Transverse colon (tissue), 4 donors: Measurements from ENCODE around the gene UGT1A10. TPM values are rescaled to one million over a fixed set of nuclear protein-coding genes. Genes with fewer than 3 reads are reported as not detected.
"Not testable (repeated sequence)": the region's sequence is repeated elsewhere in the genome, so short reads cannot be mapped to it uniquely, and the experiment has no call there.

Experiments used
- DNase-seq: peaks from one replicate; pipeline ENCODE4 v3.0.0-alpha.2; 2019
- H3K27ac ChIP-seq, 4 donors: fragments of 200-600 bp; sonication (generic); 2 replicates each; pipeline ENCODE4 v1.5.1; 2016 to 2018; ENCODE audit warnings: inconsistent platforms in 4 of 4
- H3K27me3 ChIP-seq: fragments of 200-600 bp; sonication (generic); 2 replicates; pipeline ENCODE4 v1.5.1; 2017; ENCODE audit warnings: inconsistent platforms
- H3K36me3 ChIP-seq, 4 donors: fragments of 200-600 bp; sonication (generic); 2 replicates each; pipeline ENCODE4 v1.5.1; 2017 to 2019; ENCODE audit warnings: inconsistent platforms in 4 of 4
- H3K4me1 ChIP-seq, 4 donors: fragments of 200-600 bp; sonication (generic); 2 replicates each; pipeline ENCODE4 v1.5.1; 2017 to 2020; ENCODE audit warnings: inconsistent platforms in 4 of 4
- H3K4me3 ChIP-seq, 4 donors: fragments of 200-600 bp; sonication (generic); 1 replicate in 1 of 4; 2 replicates in 3 of 4; pipeline versions ENCODE4 v1.5.1 to v1.6.1; 2017 to 2019; ENCODE audit warnings: inconsistent platforms in 4 of 4
- H3K9me3 ChIP-seq, 2 donors: fragments of 200-600 bp; sonication (generic); 2 replicates each; pipeline ENCODE4 v1.5.1; 2017 to 2019; ENCODE audit warnings: inconsistent platforms in 2 of 2
- CTCF ChIP-seq, 5 experiments: fragments of 200-600 bp in 3 of 5; fragments of 450-650 bp in 2 of 5; sonication (generic) in 3 of 5; IDR thresholded peaks; 1 replicate in 2 of 5; 2 replicates in 3 of 5; pipeline ENCODE4 v1.5.1; 2016 to 2017; ENCODE audit warnings: antibody characterized with exemption in 5 of 5, inconsistent platforms in 3 of 5, mild to moderate bottlenecking in 2 of 5, moderate library complexity in 1 of 5
- EP300 ChIP-seq: sonication (generic); formaldehyde crosslinking; IDR thresholded peaks from one replicate; pipeline ENCODE4 v1.6.1; 2017; ENCODE audit warnings: antibody characterized with exemption, low read depth
- POLR2A ChIP-seq: fragments of 450-650 bp; IDR thresholded peaks from one replicate; pipeline ENCODE4 v1.6.1; 2016; ENCODE audit warnings: antibody characterized with exemption, mild to moderate bottlenecking, moderate library complexity
- POLR2AphosphoS5 ChIP-seq, 3 donors: sonication (generic); formaldehyde crosslinking; IDR thresholded peaks; one replicate each; pipeline ENCODE4 v1.6.1; 2016; ENCODE audit warnings: antibody characterized with exemption in 3 of 3
- WGBS, 2 donors: methylation state at CpG; one replicate each; pipeline ENCODE4 v1.1.5; 2018; ENCODE audit warnings: low coverage in 1 of 2; 5-methylcytosine and 5-hydroxymethylcytosine counted together
- in situ Hi-C, 4 donors: fragments of 200-750 bp; cut with MboI; loops; one replicate each; pipeline versions ENCODE4 v1.15.0 to v1.15.1; 2017; ENCODE audit warnings: low sequenced_read_pairs in 3 of 4, low pct_ligation_motif_present in 1 of 4, low pct_unique_long_range_greater_than_20kb in 1 of 4
- intact Hi-C: fragments of 100-400 bp; cut with DNase I; formaldehyde crosslinking; loops from one replicate; pipeline ENCODE4 v1.15.1; 2023; ENCODE audit warnings: low total_unique reads
- total RNA-seq, 4 donors: library from RNA; depleted of rRNA; stranded (reverse); fragments of >200 nt; gene quantifications; one replicate each; pipeline ENCODE4 v1.1.0, GENCODE V29; 2016

UGT1A10 gene
- total RNA-seq, 4 donors from 2014 or later = 54.2 to 87.5 (median 54.9) TPM

GRCh38 chr2:233650981-233651380, 14.7 kb downstream of the UGT1A10 start:
- TF ChIP-seq CTCF (IDR thresholded peaks at IDR 0.05) (no peak), POLR2AphosphoS5 (IDR thresholded peaks at IDR 0.05) (peak in 1 of 3 donors; percentile 38), POLR2A (peak; percentile 14), EP300 (no peak)
- Histone ChIP-seq H3K4me1 (peaks cover 0 to 10% (median 4%) of the 10 kb centered on the region in 4 donors), H3K4me3 (no peak overlapping the region), H3K27ac (peak overlapping the region in 3 of 4 donors; percentile 46 to 65 (median 47)), H3K36me3 (no peaks in the 10 kb centered on the region), H3K27me3 (no peaks in the 10 kb centered on the region), H3K9me3 (peaks cover 3 to 9% of the 10 kb centered on the region in 2 donors)
- in situ Hi-C loops (no loop called here), intact Hi-C loops (no loop called here)
- 51% methylated on average over 4 of the region's 4 CpGs; no CpG with 5 or more reads in 1 of the 2 donors for WGBS, 2 donors
- peak; percentile 54 for DNase-seq

- H3K36me3 ChIP-seq = no peaks in the 10 kb centered on the region
- no peaks in the 10 kb centered on the region for H3K27me3 ChIP-seq
- peak overlapping the region in 3 of 4 donors; percentile 46 to 65 (median 47) for H3K27ac ChIP-seq
- intact Hi-C loops = no loop called here
- DNase-seq = no peak
- TF ChIP-seq CTCF (IDR thresholded peaks at IDR 0.05) (no peak), EP300 (no peak), POLR2AphosphoS5 (IDR thresholded peaks at IDR 0.05) (no peak)
- H3K4me1 ChIP-seq = peaks cover 0 to 10% (median 4%) of the 10 kb centered on the region in 4 donors
- in situ Hi-C loops = no loop called here
- WGBS, 2 donors = 100% methylated on average over 2 of the region's 2 CpGs
- no peak overlapping the region for H3K4me3 ChIP-seq
- peaks cover 0 to 4% of the 10 kb centered on the region in 2 donors for H3K9me3 ChIP-seq
Observed at GRCh38 chr2:233651430-233651829, 15.2 kb downstream of the UGT1A10 start.

- Histone ChIP-seq H3K36me3 (no peaks in the 10 kb centered on the region), H3K9me3 (no peaks in the 10 kb centered on the region), H3K4me1 (peaks cover 0 to 10% (median 4%) of the 10 kb centered on the region in 4 donors), H3K4me3 (no peak overlapping the region), H3K27ac (no peak overlapping the region), H3K27me3 (no peaks in the 10 kb centered on the region)
- TF ChIP-seq EP300 = no peak
- no peak for TF ChIP-seq CTCF (IDR thresholded peaks at IDR 0.05)
- no peak for TF ChIP-seq POLR2A
- no peak for TF ChIP-seq POLR2AphosphoS5 (IDR thresholded peaks at IDR 0.05)
- 43 to 67% methylated on average over 3 to 6 of the region's 6 CpGs for WGBS, 2 donors
- no peak for DNase-seq
- intact Hi-C loops (no loop called here), in situ Hi-C loops (no loop called here)
Observed at GRCh38 chr2:233654501-233654900, 18.3 kb downstream of the UGT1A10 start.

GRCh38 chr2:233655043-233655442, 18.8 kb downstream of the UGT1A10 start:
- Histone ChIP-seq H3K4me1 (peaks cover 0 to 10% (median 4%) of the 10 kb centered on the region in 4 donors), H3K27ac (no peak overlapping the region), H3K4me3 (no peak overlapping the region), H3K27me3 (no peaks in the 10 kb centered on the region), H3K36me3 (no peaks in the 10 kb centered on the region), H3K9me3 (no peaks in the 10 kb centered on the region)
- intact Hi-C loops (no loop called here), in situ Hi-C loops (no loop called here)
- TF ChIP-seq POLR2A (no peak), CTCF (IDR thresholded peaks at IDR 0.05) (no peak), EP300 (no peak), POLR2AphosphoS5 (IDR thresholded peaks at IDR 0.05) (no peak)
- 50 to 78% methylated on average over 1 of the region's 1 CpG for WGBS, 2 donors
- DNase-seq = no peak

- H3K27me3 ChIP-seq, H3K9me3 ChIP-seq, H3K4me3 ChIP-seq, DNase-seq, H3K4me1 ChIP-seq, H3K36me3 ChIP-seq, H3K27ac ChIP-seq, in situ Hi-C loops, intact Hi-C loops: not testable (repeated sequence)
- 80 to 93% methylated on average over 1 to 3 of the region's 3 CpGs for WGBS, 2 donors
Observed at GRCh38 chr2:233655943-233656342, 19.7 kb downstream of the UGT1A10 start.
